Memory B cell (primary cell): ENCODE data around the gene ABCC8.

Source experiments
- ATAC-seq: fragments of 150-1000 bp; cut with Tn5 transposase; 2 replicates; pipeline ENCODE4 v1.10.0; 2021; ENCODE audit warnings: low read depth, mild to moderate bottlenecking, moderate library complexity
- DNase-seq, 2 donors: peaks; one replicate each; pipeline ENCODE4 v3.0.0; 2022; ENCODE audit warnings: low spot score in 2 of 2
- H3K27ac Mint-ChIP-seq: one replicate; pipeline ENCODE4 v1.8.0; 2022; ENCODE audit warnings: mild to moderate bottlenecking, moderate library complexity, mixed read lengths
- H3K27me3 Mint-ChIP-seq: one replicate; pipeline ENCODE4 v1.8.0; 2022; ENCODE audit warnings: mixed read lengths
- H3K36me3 Mint-ChIP-seq: one replicate; pipeline ENCODE4 v1.8.0; 2022; ENCODE audit warnings: mild to moderate bottlenecking, mixed read lengths
- H3K4me1 Mint-ChIP-seq: one replicate; pipeline ENCODE4 v1.8.0; 2022; ENCODE audit warnings: mixed read lengths
- H3K4me3 Mint-ChIP-seq: one replicate; pipeline ENCODE4 v1.8.0; 2022; ENCODE audit warnings: mild to moderate bottlenecking, moderate library complexity, mixed read lengths
- H3K9me3 Mint-ChIP-seq: one replicate; pipeline ENCODE4 v1.8.0; 2022; ENCODE audit warnings: mixed read lengths

Gene ABCC8

DNA sequence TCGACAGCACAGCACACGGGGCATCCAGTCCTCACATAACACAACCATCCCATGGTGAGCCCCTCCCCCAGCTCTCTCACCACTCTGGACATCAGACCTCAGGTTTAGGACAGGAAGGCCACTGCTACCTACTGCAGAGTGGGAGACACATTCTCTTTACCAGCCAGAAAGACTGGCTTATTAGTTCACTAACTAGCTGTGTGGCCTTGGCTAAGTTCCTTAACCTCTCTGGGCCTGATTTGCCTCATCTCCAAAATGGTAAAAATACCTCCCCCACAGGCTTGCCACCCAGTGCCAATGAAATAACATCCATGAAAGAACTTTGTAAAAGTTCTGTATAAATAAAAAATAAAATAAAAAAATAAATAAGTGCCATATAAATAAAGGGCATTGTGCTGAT lies 35.5 kb upstream of the ABCC8 start:
- no peak for DNase-seq
- Mint-ChIP-seq H3K27ac (no peak overlapping the region), H3K27me3 (peaks cover 8% of the 10 kb centered on the region), H3K4me3 (no peak overlapping the region), H3K9me3 (no peaks in the 10 kb centered on the region), H3K36me3 (no peaks in the 10 kb centered on the region), H3K4me1 (no peaks in the 10 kb centered on the region)
- ATAC-seq = no peak

DNA sequence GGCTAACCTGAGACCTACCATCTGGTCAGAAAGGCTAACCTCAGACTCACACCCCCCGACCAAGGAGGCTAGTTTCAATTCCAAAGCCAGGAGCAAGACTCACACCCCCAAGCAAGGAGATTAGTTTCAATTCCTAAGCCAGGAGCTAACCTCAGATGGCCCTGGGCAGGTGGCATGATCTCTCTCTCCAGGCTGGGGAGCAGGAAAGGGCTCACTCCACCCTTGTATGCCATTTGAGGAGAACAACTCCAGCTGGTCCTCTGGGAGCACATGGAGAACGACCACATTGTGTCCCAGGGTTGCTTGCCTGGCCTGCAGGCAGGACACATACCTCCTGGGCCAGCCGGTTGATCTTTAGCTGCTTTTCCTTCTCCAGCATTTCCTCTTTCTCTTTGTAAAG lies 34.9 kb upstream of the ABCC8 start:
- ATAC-seq (no peak), DNase-seq (no peak)
- Mint-ChIP-seq H3K4me1 (no peaks in the 10 kb centered on the region), H3K4me3 (no peak overlapping the region), H3K9me3 (no peaks in the 10 kb centered on the region), H3K27ac (no peak overlapping the region), H3K36me3 (no peaks in the 10 kb centered on the region), H3K27me3 (peaks cover 10% of the 10 kb centered on the region)

DNA sequence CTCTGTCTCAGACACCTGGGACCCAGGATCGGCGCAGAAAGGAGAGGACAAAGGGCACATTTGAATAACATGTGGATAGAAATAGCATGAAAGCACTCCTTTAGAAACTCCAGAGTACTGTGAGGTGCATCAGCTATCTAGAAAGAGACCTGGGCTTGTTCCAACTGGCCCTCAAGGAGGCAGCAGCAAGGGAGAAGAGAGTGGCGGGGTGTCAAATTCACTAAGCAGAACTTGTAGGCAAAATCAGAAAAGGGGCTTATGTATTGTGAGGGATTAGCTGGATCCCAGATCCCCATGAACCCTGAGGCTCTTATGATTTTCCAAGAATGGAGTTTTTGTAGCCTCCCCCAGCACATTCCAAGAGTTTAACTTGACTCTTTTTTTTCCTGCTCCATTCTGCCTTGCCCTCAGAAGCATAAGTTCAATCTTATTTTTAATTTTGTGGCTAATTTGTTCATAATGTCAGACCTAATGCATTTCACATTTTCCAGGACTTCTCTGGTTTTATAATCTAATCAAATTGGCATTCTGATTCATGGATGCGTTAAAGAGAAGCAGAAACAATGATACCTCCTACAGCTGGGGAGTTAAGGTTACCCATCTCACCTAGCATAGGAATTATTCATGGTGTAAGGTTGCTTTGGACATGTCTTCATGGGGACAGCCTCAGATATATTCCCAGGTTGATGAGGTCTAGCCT lies 34.0 kb upstream of the ABCC8 start:
- H3K4me3 Mint-ChIP-seq = no peak overlapping the region
- DNase-seq (no peak), ATAC-seq (no peak)
- H3K36me3 Mint-ChIP-seq = no peaks in the 10 kb centered on the region
- no peaks in the 10 kb centered on the region for H3K9me3 Mint-ChIP-seq
- H3K27ac Mint-ChIP-seq = no peak overlapping the region
- H3K27me3 Mint-ChIP-seq = peaks cover 9% of the 10 kb centered on the region
- H3K4me1 Mint-ChIP-seq = no peaks in the 10 kb centered on the region

GRCh38 chr11:17508791-17509190 lies 32.1 kb upstream of the ABCC8 start:
- H3K4me3 Mint-ChIP-seq = no peak overlapping the region
- H3K9me3 Mint-ChIP-seq = no peaks in the 10 kb centered on the region
- DNase-seq (no peak), ATAC-seq (no peak)
- H3K27me3 Mint-ChIP-seq = peaks cover 9% of the 10 kb centered on the region
- H3K36me3 Mint-ChIP-seq = no peaks in the 10 kb centered on the region
- no peak overlapping the region for H3K27ac Mint-ChIP-seq
- peaks cover 3% of the 10 kb centered on the region for H3K4me1 Mint-ChIP-seq

DNA sequence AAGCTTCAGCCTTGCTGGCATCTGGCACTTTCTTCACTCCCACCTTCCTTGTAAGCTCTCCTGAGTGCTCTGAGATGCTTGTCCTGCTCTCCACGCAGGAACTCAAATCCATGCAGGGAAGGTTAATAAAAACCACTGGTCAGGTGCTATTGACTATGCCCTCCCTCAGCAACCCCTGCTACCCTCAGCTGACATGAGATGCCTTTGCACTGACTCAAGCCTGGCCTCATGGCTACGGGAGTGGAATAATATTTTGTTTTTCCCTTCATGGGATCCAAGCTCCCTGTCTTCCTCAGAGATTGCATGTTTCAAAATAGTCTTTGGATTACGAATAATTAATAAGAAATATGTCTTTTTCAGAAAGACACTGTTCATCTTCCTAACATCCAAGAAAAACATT lies 31.7 kb upstream of the ABCC8 start:
- no peak overlapping the region for H3K27ac Mint-ChIP-seq
- H3K36me3 Mint-ChIP-seq = no peaks in the 10 kb centered on the region
- peaks cover 3% of the 10 kb centered on the region for H3K4me1 Mint-ChIP-seq
- no peaks in the 10 kb centered on the region for H3K9me3 Mint-ChIP-seq
- ATAC-seq (no peak), DNase-seq (no peak)
- no peak overlapping the region for H3K4me3 Mint-ChIP-seq
- peaks cover 9% of the 10 kb centered on the region for H3K27me3 Mint-ChIP-seq

GRCh38 chr11:17507773-17508172 lies 31.1 kb upstream of the ABCC8 start:
- peaks cover 9% of the 10 kb centered on the region for H3K27me3 Mint-ChIP-seq
- H3K36me3 Mint-ChIP-seq = no peaks in the 10 kb centered on the region
- no peak overlapping the region for H3K4me3 Mint-ChIP-seq
- no peak for ATAC-seq
- no peaks in the 10 kb centered on the region for H3K9me3 Mint-ChIP-seq
- DNase-seq = no peak
- peaks cover 3% of the 10 kb centered on the region for H3K4me1 Mint-ChIP-seq
- no peak overlapping the region for H3K27ac Mint-ChIP-seq

DNA sequence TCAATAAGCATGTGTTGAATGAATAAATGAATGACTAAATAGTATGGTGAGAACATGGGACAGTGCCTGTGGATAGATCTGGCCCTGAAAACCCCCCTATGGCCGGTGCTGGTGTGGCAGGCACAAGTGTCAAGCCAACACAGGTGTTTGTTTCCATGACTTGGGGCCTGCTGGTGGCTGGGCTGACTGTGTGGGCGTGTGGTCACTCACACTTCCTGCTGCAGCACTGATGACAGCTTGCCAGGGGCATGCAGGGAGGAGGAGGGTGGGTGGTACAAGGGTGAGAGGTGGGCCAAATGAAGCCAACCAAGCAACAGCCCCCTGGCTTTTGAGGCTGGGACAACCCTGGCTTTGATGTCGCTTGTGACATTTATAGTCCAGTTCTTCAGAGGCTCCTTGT lies 30.3 kb upstream of the ABCC8 start:
- no peak for ATAC-seq
- H3K36me3 Mint-ChIP-seq = no peaks in the 10 kb centered on the region
- DNase-seq = no peak
- H3K4me1 Mint-ChIP-seq = peaks cover 3% of the 10 kb centered on the region
- no peaks in the 10 kb centered on the region for H3K9me3 Mint-ChIP-seq
- no peak overlapping the region for H3K4me3 Mint-ChIP-seq
- H3K27ac Mint-ChIP-seq = no peak overlapping the region
- H3K27me3 Mint-ChIP-seq = peaks cover 9% of the 10 kb centered on the region

- H3K4me1 Mint-ChIP-seq = peaks cover 3% of the 10 kb centered on the region
- no peak for DNase-seq
- H3K4me3 Mint-ChIP-seq = no peak overlapping the region
- H3K36me3 Mint-ChIP-seq = no peaks in the 10 kb centered on the region
- H3K27me3 Mint-ChIP-seq = peaks cover 9% of the 10 kb centered on the region
- no peaks in the 10 kb centered on the region for H3K9me3 Mint-ChIP-seq
- no peak for ATAC-seq
- H3K27ac Mint-ChIP-seq = no peak overlapping the region
Observed at GRCh38 chr11:17506314-17506713, 29.7 kb upstream of the ABCC8 start.

- Mint-ChIP-seq H3K36me3 (no peaks in the 10 kb centered on the region), H3K4me3 (no peak overlapping the region), H3K27ac (no peak overlapping the region), H3K9me3 (no peaks in the 10 kb centered on the region), H3K4me1 (peaks cover 3% of the 10 kb centered on the region), H3K27me3 (peaks cover 9% of the 10 kb centered on the region)
- ATAC-seq = no peak
- no peak for DNase-seq
Observed at GRCh38 chr11:17505146-17505545, 28.5 kb upstream of the ABCC8 start.

GRCh38 chr11:17504330-17505107 lies 27.9 kb upstream of the ABCC8 start:
- no peak overlapping the region for H3K4me3 Mint-ChIP-seq
- peak; percentile 90 for ATAC-seq
- no peak overlapping the region for H3K27ac Mint-ChIP-seq
- DNase-seq = peak; percentile 77
- H3K27me3 Mint-ChIP-seq = peaks cover 10% of the 10 kb centered on the region
- no peaks in the 10 kb centered on the region for H3K36me3 Mint-ChIP-seq
- H3K9me3 Mint-ChIP-seq = no peaks in the 10 kb centered on the region
- H3K4me1 Mint-ChIP-seq = peaks cover 3% of the 10 kb centered on the region

DNA sequence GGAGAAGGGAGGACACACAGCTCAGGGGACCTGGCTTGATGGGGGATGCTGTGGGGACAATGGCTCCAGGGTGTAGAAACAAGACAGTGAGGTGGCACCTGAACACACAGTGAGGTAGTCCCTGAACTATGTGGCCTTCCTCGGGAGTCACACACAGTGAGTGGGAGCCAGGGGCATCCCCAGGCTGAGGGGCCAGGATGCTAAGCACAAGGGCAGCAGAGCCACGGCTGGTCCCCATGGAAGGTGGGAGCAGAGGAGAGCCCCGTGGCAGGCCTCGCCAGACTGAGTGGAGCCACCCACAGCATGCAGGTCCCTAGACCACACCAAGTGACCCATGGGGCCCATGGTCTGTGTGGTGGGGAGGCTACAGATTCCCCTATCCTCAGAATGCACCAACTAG lies 26.0 kb upstream of the ABCC8 start:
- ATAC-seq = no peak

GRCh38 chr11:17500673-17501072 lies 24.0 kb upstream of the ABCC8 start:
- H3K36me3 Mint-ChIP-seq = no peaks in the 10 kb centered on the region
- H3K27me3 Mint-ChIP-seq = peaks cover 7% of the 10 kb centered on the region
- ATAC-seq = no peak
- no peak overlapping the region for H3K4me3 Mint-ChIP-seq
- no peak overlapping the region for H3K27ac Mint-ChIP-seq
- peaks cover 3% of the 10 kb centered on the region for H3K4me1 Mint-ChIP-seq
- H3K9me3 Mint-ChIP-seq = no peaks in the 10 kb centered on the region
- no peak for DNase-seq

More for the DNA sequence above, 26.0 kb upstream of the ABCC8 start:
- H3K9me3 Mint-ChIP-seq = no peaks in the 10 kb centered on the region
- H3K4me1 Mint-ChIP-seq = peaks cover 3% of the 10 kb centered on the region
- no peaks in the 10 kb centered on the region for H3K36me3 Mint-ChIP-seq
- H3K27me3 Mint-ChIP-seq = peaks cover 6% of the 10 kb centered on the region
- no peak for DNase-seq
- H3K27ac Mint-ChIP-seq = no peak overlapping the region
- H3K4me3 Mint-ChIP-seq = no peak overlapping the region

DNA sequence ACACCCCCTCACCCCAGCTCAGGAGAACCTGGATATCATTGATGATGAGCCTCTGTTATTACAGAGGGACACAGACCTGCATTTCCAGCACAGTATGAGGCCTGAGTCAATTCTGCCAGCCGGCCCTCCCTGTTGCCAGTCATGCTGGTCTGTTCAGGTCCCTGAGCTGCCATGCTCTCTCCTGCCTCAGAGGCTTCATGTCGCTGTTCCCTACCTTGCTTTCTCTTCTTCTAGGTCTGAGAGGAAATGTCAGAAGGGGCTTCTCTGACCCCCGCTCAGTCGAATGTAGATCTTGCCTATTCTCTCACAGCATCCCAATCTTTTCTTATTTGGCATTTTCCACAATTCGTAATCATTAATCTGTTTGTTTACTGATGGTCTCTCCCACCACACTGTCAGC lies 21.8 kb upstream of the ABCC8 start:
- ATAC-seq = no peak
- no peaks in the 10 kb centered on the region for H3K4me1 Mint-ChIP-seq
- no peak overlapping the region for H3K4me3 Mint-ChIP-seq

DNA sequence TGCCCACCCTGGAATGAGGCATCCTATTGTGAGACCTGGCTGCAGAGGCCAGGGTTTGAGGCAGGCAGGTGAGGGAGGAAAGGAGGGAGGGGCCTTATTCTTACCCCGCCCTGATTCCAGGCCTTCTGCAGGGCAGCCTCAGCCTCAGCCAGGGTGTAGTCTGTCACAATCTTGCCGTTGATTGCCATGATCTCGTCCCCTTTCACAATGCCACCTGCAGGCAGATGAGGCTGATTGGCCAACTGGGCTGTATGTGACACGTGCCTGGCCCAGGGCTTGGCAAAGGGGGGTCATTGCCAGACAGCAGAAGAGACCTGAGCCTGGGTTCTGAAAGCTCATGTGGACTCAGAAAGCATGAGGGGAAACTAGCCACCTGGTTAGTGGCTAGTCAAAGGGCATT lies 21.4 kb upstream of the ABCC8 start:
- Mint-ChIP-seq H3K36me3 (no peaks in the 10 kb centered on the region), H3K4me3 (no peak overlapping the region), H3K9me3 (no peaks in the 10 kb centered on the region), H3K4me1 (no peaks in the 10 kb centered on the region), H3K27ac (no peak overlapping the region), H3K27me3 (peaks cover 7% of the 10 kb centered on the region)
- ATAC-seq (peak; percentile 39), DNase-seq (no peak)

More for the DNA sequence above, 21.8 kb upstream of the ABCC8 start:
- Mint-ChIP-seq H3K27ac (no peak overlapping the region), H3K27me3 (peaks cover 7% of the 10 kb centered on the region), H3K9me3 (no peaks in the 10 kb centered on the region), H3K36me3 (no peaks in the 10 kb centered on the region)
- no peak for DNase-seq

DNA sequence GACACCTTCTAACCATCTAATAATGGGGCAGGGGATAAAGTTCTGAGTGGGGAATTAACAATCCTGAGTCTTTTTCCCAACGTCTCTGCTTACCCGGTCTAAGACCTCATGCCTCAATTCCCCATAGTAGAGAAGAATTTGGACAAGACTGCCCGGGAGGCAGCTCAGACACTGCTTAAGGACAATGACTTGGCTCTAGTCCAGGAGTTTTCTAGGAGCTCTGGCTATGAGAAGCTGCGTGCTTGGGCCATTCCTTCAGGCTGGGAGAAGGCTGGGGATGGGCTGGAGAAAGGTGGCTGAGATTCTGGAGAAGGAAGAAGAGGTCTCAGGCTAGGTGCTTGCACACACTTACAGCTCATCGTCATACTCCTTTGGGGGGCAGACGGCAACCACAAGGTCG lies 19.8 kb upstream of the ABCC8 start:
- H3K36me3 Mint-ChIP-seq = no peaks in the 10 kb centered on the region
- peaks cover 12% of the 10 kb centered on the region for H3K27me3 Mint-ChIP-seq
- H3K9me3 Mint-ChIP-seq = no peaks in the 10 kb centered on the region
- no peak overlapping the region for H3K4me3 Mint-ChIP-seq
- DNase-seq (no peak), ATAC-seq (no peak)
- no peak overlapping the region for H3K27ac Mint-ChIP-seq
- no peaks in the 10 kb centered on the region for H3K4me1 Mint-ChIP-seq
